LHCN-M2 (cell line): ENCODE results near the gene USP30. TPM values are rescaled to one million over a fixed set of nuclear protein-coding genes. Genes with fewer than 3 reads are reported as not detected.
A peak's percentile ranks its signal among the peaks of the same experiment; 100 is the strongest.
"Not testable (repeated sequence)": the region's sequence is repeated elsewhere in the genome, so short reads cannot be mapped to it uniquely, and the experiment has no call there.

Experiments used
- DNase-seq: peaks from one replicate; pipeline ENCODE4 v3.0.0-alpha.2; 2012; ENCODE audit warnings: low read depth
- total RNA-seq: library from RNA; depleted of rRNA; stranded (reverse); fragments of >200 nt; gene quantifications from 2 replicates; pipeline ENCODE4 v1.2.3, GENCODE V29; 2014

USP30 gene
- total RNA-seq, 1 experiment from 2014 or later: 7.6 TPM

- DNase-seq: peak; percentile 2
These were observed 1.2 kb downstream of the USP30 start for GRCh38 chr12:109053382-109054123.

GRCh38 chr12:109054124-109054513 lies 1.7 kb downstream of the USP30 start:
- DNase-seq: not testable (repeated sequence)

- no peak for DNase-seq
These were observed 2.1 kb downstream of the USP30 start for GRCh38 chr12:109054520-109054919.

GRCh38 chr12:109056891-109057290 lies 4.5 kb downstream of the USP30 start:
- no peak for DNase-seq

- no peak for DNase-seq
These were observed 5.0 kb downstream of the USP30 start for GRCh38 chr12:109057376-109057775.

GRCh38 chr12:109058773-109059172 lies 6.4 kb downstream of the USP30 start:
- DNase-seq: no peak

GRCh38 chr12:109064143-109064542 lies 11.8 kb downstream of the USP30 start:
- no peak for DNase-seq

- no peak for DNase-seq
These were observed 12.9 kb downstream of the USP30 start for GRCh38 chr12:109065154-109065852.

- DNase-seq: no peak
These were observed 13.4 kb downstream of the USP30 start for GRCh38 chr12:109065853-109066193.

GRCh38 chr12:109069307-109070271 lies 17.2 kb downstream of the USP30 start:
- no peak for DNase-seq

- DNase-seq: no peak
These were observed 22.5 kb downstream of the USP30 start for GRCh38 chr12:109074866-109075265.

- no peak for DNase-seq
These were observed 30.4 kb downstream of the USP30 start for GRCh38 chr12:109082751-109083150.

GRCh38 chr12:109084425-109084824 lies 32.0 kb downstream of the USP30 start:
- no peak for DNase-seq

GRCh38 chr12:109085590-109085989 lies 33.2 kb downstream of the USP30 start:
- no peak for DNase-seq

- DNase-seq: no peak
These were observed 34.9 kb downstream of the USP30 start for GRCh38 chr12:109087250-109087649.

- peak; percentile 56 for DNase-seq
These were observed 36.4 kb downstream of the USP30 start for GRCh38 chr12:109088818-109089217.

GRCh38 chr12:109089683-109090082 lies 37.3 kb downstream of the USP30 start:
- DNase-seq: no peak

- no peak for DNase-seq
These were observed 40.2 kb downstream of the USP30 start for GRCh38 chr12:109092497-109093021.

- peak; percentile 86 for DNase-seq
These were observed 40.9 kb downstream of the USP30 start, which contains the start of gene ALKBH2 for GRCh38 chr12:109093022-109093918. TSS of gene ALKBH2 (minus strand) at chr12:109093472. CDS start at chr12:109092786, 686 bp downstream.

GRCh38 chr12:109097140-109097434 lies 44.7 kb downstream of the USP30 start:
- DNase-seq: no peak
